ENCODE results near the gene CNOT2.
"Not testable (repeated sequence)": the region's sequence is repeated elsewhere in the genome, so short reads cannot be mapped to it uniquely, and the experiment has no call there.

Gene CNOT2

GRCh38 chr12:70292017-70292776 lies 49.0 kb downstream of the CNOT2 start:
- TF ChIP-seq EZH2 (IDR thresholded peaks at IDR 0.05) (no peak), FOXP2 (optimal IDR thresholded peaks at IDR 0.05; ENCODE audit: control extremely low read depth, extremely low read length, insufficient read depth) (no peak), POLR2AphosphoS5 (IDR thresholded peaks at IDR 0.05; ENCODE audit: borderline replicate concordance, low read depth, low read length) (no peak)
- no peak for DNase-seq (ENCODE audit: low read depth, low spot score)
- H3K9me3 ChIP-seq (ENCODE audit: low read depth, low read length), result 0 out of 2 replicates have a peak, but pooled peaks cover 3% of the 10 kb centered on the region
- H3K27ac ChIP-seq, result no peak overlapping the region
- no peak overlapping the region for H3K4me3 ChIP-seq
- H3K36me3 ChIP-seq (ENCODE audit: insufficient read depth, low read length), result peaks cover 67% of the 10 kb centered on the region
- no peak overlapping the region for H3K9ac ChIP-seq (ENCODE audit: insufficient read length)

- DNase-seq (ENCODE audit: low read depth, low spot score); H3K4me3 ChIP-seq; H3K27ac ChIP-seq; H3K9me3 ChIP-seq (ENCODE audit: low read depth, low read length); H3K9ac ChIP-seq (ENCODE audit: insufficient read length): not testable (repeated sequence)
- peaks cover 12% of the 10 kb centered on the region; the same call in 1 of the 2 replicates for H3K36me3 ChIP-seq (ENCODE audit: insufficient read depth, low read length)
These were observed 61.7 kb downstream of the CNOT2 start for GRCh38 chr12:70304684-70305555.

GRCh38 chr12:70305794-70306193 lies 62.6 kb downstream of the CNOT2 start:
- DNase-seq (ENCODE audit: low read depth, low spot score), result no peak
- no peak overlapping the region for H3K4me3 ChIP-seq
- H3K9me3 ChIP-seq (ENCODE audit: low read depth, low read length), result no peaks in the 10 kb centered on the region

GRCh38 chr12:70306676-70307075 lies 63.4 kb downstream of the CNOT2 start:
- H3K27ac ChIP-seq, result no peak overlapping the region
- H3K4me3 ChIP-seq, result no peak overlapping the region
- TF ChIP-seq EZH2 (IDR thresholded peaks at IDR 0.05), result no peak
- TF ChIP-seq FOXP2 (optimal IDR thresholded peaks at IDR 0.05; ENCODE audit: control extremely low read depth, extremely low read length, insufficient read depth), result no peak
- no peak for TF ChIP-seq POLR2AphosphoS5 (IDR thresholded peaks at IDR 0.05; ENCODE audit: borderline replicate concordance, low read depth, low read length)
- no peak for DNase-seq (ENCODE audit: low read depth, low spot score)
- no peaks in the 10 kb centered on the region for H3K9me3 ChIP-seq (ENCODE audit: low read depth, low read length)
- no peak overlapping the region for H3K9ac ChIP-seq (ENCODE audit: insufficient read length)
- peaks cover 20% of the 10 kb centered on the region for H3K36me3 ChIP-seq (ENCODE audit: insufficient read depth, low read length)

More at GRCh38 chr12:70305794-70306193, 62.6 kb downstream of the CNOT2 start:
- Histone ChIP-seq H3K9ac (ENCODE audit: insufficient read length) (no peak overlapping the region), H3K36me3 (ENCODE audit: insufficient read depth, low read length) (peaks cover 14% of the 10 kb centered on the region), H3K27ac (no peak overlapping the region)
- TF ChIP-seq FOXP2 (optimal IDR thresholded peaks at IDR 0.05; ENCODE audit: control extremely low read depth, extremely low read length, insufficient read depth) (no peak), EZH2 (IDR thresholded peaks at IDR 0.05) (no peak), POLR2AphosphoS5 (IDR thresholded peaks at IDR 0.05; ENCODE audit: borderline replicate concordance, low read depth, low read length) (no peak)

GRCh38 chr12:70307868-70308267 lies 64.6 kb downstream of the CNOT2 start:
- Histone ChIP-seq H3K9me3 (ENCODE audit: low read depth, low read length) (no peaks in the 10 kb centered on the region), H3K36me3 (ENCODE audit: insufficient read depth, low read length) (peaks cover 26% of the 10 kb centered on the region), H3K4me3 (no peak overlapping the region), H3K27ac (no peak overlapping the region), H3K9ac (ENCODE audit: insufficient read length) (no peak overlapping the region)
- TF ChIP-seq FOXP2 (optimal IDR thresholded peaks at IDR 0.05; ENCODE audit: control extremely low read depth, extremely low read length, insufficient read depth) (no peak), POLR2AphosphoS5 (IDR thresholded peaks at IDR 0.05; ENCODE audit: borderline replicate concordance, low read depth, low read length) (no peak), EZH2 (IDR thresholded peaks at IDR 0.05) (no peak)
- DNase-seq (ENCODE audit: low read depth, low spot score), result no peak

- no peak for DNase-seq (ENCODE audit: low read depth, low spot score)
- Histone ChIP-seq H3K4me3 (no peak overlapping the region), H3K9ac (ENCODE audit: insufficient read length) (no peak overlapping the region), H3K36me3 (ENCODE audit: insufficient read depth, low read length) (peaks cover 29% of the 10 kb centered on the region), H3K27ac (no peak overlapping the region), H3K9me3 (ENCODE audit: low read depth, low read length) (no peaks in the 10 kb centered on the region)
- no peak for TF ChIP-seq EZH2 (IDR thresholded peaks at IDR 0.05)
- TF ChIP-seq POLR2AphosphoS5 (IDR thresholded peaks at IDR 0.05; ENCODE audit: borderline replicate concordance, low read depth, low read length), result no peak
- TF ChIP-seq FOXP2 (optimal IDR thresholded peaks at IDR 0.05; ENCODE audit: control extremely low read depth, extremely low read length, insufficient read depth), result no peak
These were observed 66.1 kb downstream of the CNOT2 start for GRCh38 chr12:70309348-70309747.

GRCh38 chr12:70314145-70314544 lies 70.9 kb downstream of the CNOT2 start:
- H3K36me3 ChIP-seq (ENCODE audit: insufficient read depth, low read length), result peaks cover 22% of the 10 kb centered on the region
- H3K9me3 ChIP-seq (ENCODE audit: low read depth, low read length), result no peaks in the 10 kb centered on the region
- H3K4me3 ChIP-seq, result no peak overlapping the region
- no peak for DNase-seq (ENCODE audit: low read depth, low spot score)
- TF ChIP-seq FOXP2 (optimal IDR thresholded peaks at IDR 0.05; ENCODE audit: control extremely low read depth, extremely low read length, insufficient read depth) (no peak), EZH2 (IDR thresholded peaks at IDR 0.05) (no peak), POLR2AphosphoS5 (IDR thresholded peaks at IDR 0.05; ENCODE audit: borderline replicate concordance, low read depth, low read length) (no peak)
- no peak overlapping the region for H3K9ac ChIP-seq (ENCODE audit: insufficient read length)
- no peak overlapping the region for H3K27ac ChIP-seq

GRCh38 chr12:70317781-70318180 lies 74.5 kb downstream of the CNOT2 start:
- no peak overlapping the region for H3K27ac ChIP-seq
- no peak overlapping the region for H3K4me3 ChIP-seq
- TF ChIP-seq FOXP2 (optimal IDR thresholded peaks at IDR 0.05; ENCODE audit: control extremely low read depth, extremely low read length, insufficient read depth), result no peak
- no peak for TF ChIP-seq EZH2 (IDR thresholded peaks at IDR 0.05)
- TF ChIP-seq POLR2AphosphoS5 (IDR thresholded peaks at IDR 0.05; ENCODE audit: borderline replicate concordance, low read depth, low read length), result no peak
- no peak overlapping the region for H3K9ac ChIP-seq (ENCODE audit: insufficient read length)
- no peaks in the 10 kb centered on the region for H3K9me3 ChIP-seq (ENCODE audit: low read depth, low read length)
- H3K36me3 ChIP-seq (ENCODE audit: insufficient read depth, low read length), result peaks cover 21% of the 10 kb centered on the region; the same call in 1 of the 2 replicates
- no peak for DNase-seq (ENCODE audit: low read depth, low spot score)
